HG02610 (cell line): Measurements from ENCODE around the gene SPATA13.
"Not testable (repeated sequence)": the region's sequence is repeated elsewhere in the genome, so short reads cannot be mapped to it uniquely, and the experiment has no call there.

Experiments
- ATAC-seq: cut with Tn5 transposase; IDR thresholded peaks from one replicate; pipeline ENCODE4 v1.9.1; 2021; ENCODE audit warnings: mild to moderate bottlenecking, moderate library complexity; ENCODE audit not compliant: unreplicated experiment

SPATA13 gene

DNA sequence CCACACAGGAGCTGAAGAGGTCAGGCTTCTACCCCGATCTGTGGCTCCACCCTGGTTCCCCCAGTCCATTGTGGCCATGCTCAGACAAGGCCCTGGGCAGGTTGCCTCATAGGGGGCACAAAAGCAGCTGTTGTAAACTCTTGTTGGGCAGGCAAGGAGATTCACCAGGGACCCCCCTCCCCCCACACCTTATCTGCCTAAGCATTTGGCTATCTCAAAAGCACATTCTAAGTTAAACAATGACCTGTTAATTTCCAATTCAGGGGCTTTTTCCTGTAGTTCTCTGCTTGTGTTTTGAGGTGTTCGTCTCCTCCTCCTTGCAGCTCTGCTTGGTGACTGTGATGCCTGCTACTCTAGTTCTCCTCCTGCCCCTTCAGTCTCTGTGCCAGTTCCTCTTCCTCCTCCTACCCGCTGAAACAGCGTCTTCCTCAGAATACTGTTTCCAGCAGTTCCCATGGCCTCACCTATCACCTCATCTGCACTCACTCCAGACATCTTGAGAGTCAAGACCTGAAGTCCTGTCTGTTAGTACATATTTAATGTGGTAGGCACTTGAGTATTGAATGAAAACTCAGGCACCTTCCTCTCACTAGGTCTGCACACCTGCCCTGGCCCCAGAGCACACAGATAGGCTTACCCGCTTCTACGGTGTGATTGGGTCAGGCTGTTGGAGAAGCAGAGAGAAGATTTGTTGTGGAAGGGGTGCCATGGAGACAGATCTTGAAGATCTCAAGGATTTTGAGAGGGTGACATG is 31.7 kb downstream of the SPATA13 start:
- ATAC-seq = no peak

- no peak for ATAC-seq
Observed at GRCh38 chr13:24192811-24193162, 32.3 kb downstream of the SPATA13 start.

DNA sequence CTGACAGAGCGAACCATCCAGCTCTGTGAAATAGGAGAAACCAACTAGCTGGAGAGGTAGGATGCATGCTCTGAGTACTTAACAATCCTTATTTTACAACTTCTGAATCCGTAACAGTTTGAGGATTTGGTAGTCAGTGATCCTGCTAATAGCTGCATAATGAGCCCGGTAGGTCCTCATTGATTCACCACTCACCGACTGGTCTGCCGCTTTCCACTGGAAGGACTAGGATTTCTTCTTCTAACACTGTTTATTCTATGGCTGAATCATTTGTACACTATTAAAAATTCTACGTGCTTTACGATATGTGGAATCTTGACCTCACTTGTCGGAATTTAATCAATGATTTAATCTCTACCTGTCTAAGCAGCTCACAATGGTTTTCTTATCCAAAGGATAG is 33.9 kb downstream of the SPATA13 start:
- no peak for ATAC-seq

DNA sequence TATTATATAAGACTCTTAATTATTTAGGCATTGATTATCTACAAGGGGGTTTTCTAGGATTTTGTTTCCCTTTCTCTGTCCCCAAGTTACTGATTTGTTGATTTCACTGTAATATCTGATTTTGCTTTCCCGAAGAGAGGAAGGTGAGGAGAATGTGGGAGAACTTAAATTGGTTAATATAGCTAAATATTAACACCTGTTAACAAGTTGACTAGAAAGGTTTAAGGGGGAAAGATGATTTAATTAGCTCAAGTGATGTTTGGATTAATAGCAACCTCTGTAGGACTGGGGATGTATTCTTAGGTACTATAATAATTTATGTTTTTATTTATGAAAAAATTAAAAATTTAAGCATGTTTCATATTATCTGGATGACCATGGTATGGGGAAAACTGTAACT is 35.1 kb downstream of the SPATA13 start:
- no peak for ATAC-seq

GRCh38 chr13:24196593-24197197 is 36.2 kb downstream of the SPATA13 start:
- no peak for ATAC-seq

DNA sequence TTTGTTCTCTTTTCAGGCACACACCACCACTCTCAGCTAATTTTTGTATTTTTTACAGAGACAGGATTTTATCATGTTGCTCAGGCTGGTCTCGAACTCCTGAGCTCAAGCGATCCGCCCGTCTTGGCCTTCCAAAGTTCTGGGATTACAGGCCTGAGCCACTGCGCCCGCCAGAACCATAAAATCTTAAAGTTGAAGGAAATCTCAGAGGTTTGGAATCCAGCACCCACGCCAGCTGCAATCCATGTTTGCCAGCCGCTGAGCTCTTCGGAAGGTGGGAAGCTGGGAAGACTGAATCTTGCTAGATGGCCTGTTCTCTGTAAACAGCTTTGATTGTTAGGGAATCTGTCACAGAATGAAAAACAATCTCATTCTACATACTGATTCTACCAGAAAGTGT is 38.5 kb downstream of the SPATA13 start:
- ATAC-seq = no peak

DNA sequence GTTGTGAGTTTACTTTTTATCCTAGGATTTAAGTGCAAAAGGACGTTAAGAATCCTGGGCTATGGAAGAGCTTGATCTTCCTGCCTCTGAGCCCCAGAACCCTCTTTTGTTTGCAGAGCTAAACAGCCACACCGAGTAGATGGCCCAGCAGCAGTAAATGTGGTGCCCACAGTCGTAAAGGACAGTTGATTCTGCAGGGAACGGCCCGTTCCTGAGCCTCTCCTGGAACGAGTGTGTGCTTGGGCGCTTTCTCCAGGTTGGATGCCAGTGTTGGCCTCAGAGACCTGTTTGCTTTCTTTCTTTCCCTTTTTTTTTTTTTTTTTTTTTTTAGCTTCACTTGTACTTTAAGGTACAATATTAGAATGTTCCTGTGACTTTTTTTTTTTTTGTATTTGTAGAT is 41.7 kb downstream of the SPATA13 start:
- ATAC-seq = no peak

DNA sequence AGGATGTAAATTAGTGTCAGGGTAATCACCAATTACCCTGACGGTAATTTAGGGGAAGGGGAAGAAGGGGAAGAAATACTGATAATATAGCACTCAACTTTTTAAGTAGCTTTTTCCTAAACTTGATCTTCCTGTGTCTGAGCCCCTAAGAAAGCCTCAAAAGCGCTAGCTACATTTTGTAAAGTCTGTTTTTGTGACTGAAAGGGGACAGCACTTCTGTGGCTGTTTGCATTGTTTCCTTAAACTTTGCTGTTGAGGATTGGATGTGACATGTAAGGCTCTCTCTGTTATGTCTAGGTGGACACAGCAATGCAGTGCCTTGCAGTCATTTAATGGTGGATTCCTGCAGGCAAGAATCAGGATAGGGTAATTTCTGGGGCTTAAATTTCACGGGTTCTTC is 42.8 kb downstream of the SPATA13 start:
- ATAC-seq = no peak

GRCh38 chr13:24203811-24204210 is 43.3 kb downstream of the SPATA13 start:
- no peak for ATAC-seq

GRCh38 chr13:24205076-24205475 is 44.6 kb downstream of the SPATA13 start:
- ATAC-seq = not testable (repeated sequence)

DNA sequence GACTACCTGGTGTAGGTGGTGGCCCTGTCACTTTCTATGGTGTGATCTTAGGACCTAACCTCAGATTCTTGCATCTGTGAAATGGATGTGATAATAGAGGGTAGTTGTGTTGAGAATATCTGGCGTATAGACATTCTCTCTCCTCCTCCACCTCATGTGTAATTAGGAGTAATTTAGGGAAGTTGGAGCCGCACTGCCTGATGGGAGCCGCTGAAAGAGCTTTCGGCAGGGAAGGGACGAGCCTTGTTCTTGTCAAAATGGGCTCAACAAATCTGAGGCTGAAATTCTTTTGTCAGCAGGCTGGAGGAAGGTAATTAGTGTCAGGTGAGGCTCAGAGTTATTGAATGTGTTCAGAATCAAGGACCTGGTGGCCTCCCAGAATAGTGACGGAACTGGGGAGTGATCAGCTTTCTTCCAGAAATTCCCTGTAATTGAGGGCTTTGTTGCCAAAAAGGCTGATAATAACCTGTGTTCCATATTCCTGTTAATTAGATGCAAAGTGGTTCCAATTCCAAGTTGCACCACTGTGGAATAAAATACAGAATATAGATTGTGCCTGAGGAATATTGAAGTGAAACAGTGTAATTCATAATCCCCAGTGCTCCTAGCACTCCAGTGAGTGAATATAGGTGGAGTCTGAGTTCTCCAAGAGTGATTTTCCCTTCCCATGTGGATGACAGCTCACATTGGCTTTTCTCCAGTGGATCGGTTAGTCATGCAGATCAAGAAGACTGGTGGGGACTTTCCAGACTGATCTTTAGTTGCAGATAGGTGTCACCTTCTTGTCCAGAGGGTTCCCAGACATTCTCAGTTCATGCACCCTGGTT is 47.5 kb downstream of the SPATA13 start:
- no peak for ATAC-seq

GRCh38 chr13:24209138-24209537 is 48.6 kb downstream of the SPATA13 start:
- no peak for ATAC-seq

- ATAC-seq = no peak
Observed at GRCh38 chr13:24212254-24212653, 51.7 kb downstream of the SPATA13 start.

- no peak for ATAC-seq
Observed at GRCh38 chr13:24212674-24213073, 52.2 kb downstream of the SPATA13 start.

DNA sequence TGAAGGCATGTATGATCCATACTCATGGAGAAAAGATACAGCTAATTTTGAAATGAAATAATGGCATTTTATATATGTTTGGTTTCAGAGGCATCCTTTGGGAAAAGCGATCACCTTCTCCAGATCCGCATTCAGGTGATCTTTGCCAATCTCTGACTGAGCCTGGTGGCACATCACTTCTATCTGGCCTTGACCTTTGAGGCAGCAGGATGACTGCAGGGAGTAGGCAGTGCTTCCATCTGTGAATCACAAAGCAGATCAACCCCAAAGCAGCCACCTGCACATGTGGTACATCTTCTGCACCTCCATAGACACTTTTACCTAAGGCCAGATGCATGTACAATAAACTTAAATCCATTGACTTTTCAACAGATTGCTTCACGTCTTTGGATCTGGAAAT is 53.4 kb downstream of the SPATA13 start:
- no peak for ATAC-seq

- peak; percentile 48 for ATAC-seq
Observed at GRCh38 chr13:24214528-24214927, 54.0 kb downstream of the SPATA13 start.

DNA sequence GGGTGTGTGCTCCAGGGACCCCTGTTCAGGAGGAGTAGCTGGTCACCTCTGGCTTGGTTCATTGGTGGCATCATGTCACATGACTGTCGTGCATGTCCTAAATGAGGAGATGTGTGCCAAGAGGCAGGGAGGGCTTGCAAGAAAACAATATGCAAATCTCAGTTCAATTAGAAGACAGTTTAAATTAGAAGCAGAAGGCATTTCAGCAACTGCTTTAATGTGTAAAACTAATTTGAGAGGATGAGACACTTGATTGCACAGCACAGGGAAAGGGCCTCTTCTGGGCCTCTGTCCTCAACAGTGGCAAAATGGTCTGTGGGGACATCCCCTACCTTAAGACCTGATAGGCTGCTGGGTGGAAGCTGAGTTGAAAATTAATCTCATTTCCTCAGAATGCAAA is 54.6 kb downstream of the SPATA13 start:
- no peak for ATAC-seq

- ATAC-seq = no peak
Observed at GRCh38 chr13:24215732-24216131, 55.2 kb downstream of the SPATA13 start.

DNA sequence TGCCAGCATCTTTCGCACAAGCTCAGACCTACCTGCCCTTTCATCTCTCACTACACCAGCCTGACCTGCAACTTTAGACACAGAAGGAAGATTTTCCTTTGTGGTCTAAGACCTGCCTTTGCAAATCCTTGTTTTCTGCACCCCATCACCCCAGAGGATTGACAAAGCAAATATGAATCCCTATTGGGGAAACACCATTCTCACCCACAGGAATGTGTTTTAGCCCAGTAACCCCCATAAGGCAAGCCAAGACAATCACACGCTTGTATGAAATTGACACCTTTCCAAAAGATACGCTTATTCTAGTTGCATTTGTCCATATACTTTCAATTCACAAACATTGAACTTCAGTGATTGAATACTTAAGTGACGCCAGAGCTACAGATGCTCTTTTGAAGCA is 55.7 kb downstream of the SPATA13 start:
- no peak for ATAC-seq

- ATAC-seq = not testable (repeated sequence)
Observed at GRCh38 chr13:24216779-24217178, 56.3 kb downstream of the SPATA13 start.

DNA sequence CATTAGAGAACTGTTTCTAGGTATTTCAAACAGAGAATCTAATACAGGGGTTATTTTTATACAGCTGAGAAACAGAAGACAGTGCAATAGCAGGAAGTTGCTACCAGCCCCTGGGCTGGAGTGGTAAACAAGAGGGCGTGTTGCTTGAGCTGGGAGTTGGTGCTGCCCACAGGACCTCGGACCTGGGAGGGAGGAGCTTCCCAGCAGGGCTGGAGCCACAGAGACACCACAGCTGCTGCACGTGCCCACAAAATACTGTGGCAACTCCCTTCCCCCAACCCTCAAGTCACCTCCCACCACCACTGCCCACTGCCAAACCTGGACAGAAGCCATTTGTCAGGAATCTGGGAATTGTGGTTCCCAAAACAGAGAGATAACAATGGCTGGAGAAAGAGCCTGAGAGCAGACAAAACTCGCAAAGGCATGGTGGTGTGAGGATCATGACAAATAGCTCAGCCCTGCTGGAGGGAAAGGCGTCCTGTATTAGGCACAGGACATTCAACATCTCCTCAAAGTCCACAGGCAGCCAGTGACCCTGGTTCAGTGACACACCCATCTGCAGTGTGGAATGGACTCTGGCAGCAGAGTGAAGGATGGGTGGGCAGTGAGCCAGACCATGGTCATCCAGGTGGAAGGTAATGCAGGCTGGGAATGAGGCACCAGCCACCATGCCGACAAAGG is 57.2 kb downstream of the SPATA13 start:
- ATAC-seq = no peak
